Mesendoderm (in vitro differentiated cells): Measurements from ENCODE around the gene VIT.

Experiments used
- DNase-seq: peaks from one replicate; pipeline ENCODE4 v3.0.0; 2013
- H2AK5ac ChIP-seq: 2 replicates; pipeline ENCODE4 v1.6.1; 2013; ENCODE audit warnings: low read length, inconsistent platforms
- H2BK120ac ChIP-seq: 2 replicates; pipeline ENCODE4 v1.6.1; 2013; ENCODE audit warnings: low read depth, mild to moderate bottlenecking, low read length, moderate library complexity, mixed read lengths
- H2BK15ac ChIP-seq: replicated peaks from 2 replicates; pipeline ENCODE4 v1.6.1; 2013; ENCODE audit warnings: low read depth, mild to moderate bottlenecking, moderate library complexity
- H2BK5ac ChIP-seq: 2 replicates; pipeline ENCODE4 v1.6.1; 2013; ENCODE audit warnings: low read length, inconsistent platforms
- H3K18ac ChIP-seq: 2 replicates; pipeline ENCODE4 v1.6.1; 2013; ENCODE audit warnings: mild to moderate bottlenecking, low read length, mixed read lengths
- H3K23ac ChIP-seq: one replicate; pipeline ENCODE4 v1.6.1; 2013; ENCODE audit warnings: low read length
- H3K27ac ChIP-seq: 2 replicates; pipeline ENCODE4 v1.5.1; 2013; ENCODE audit warnings: low read depth, mild to moderate bottlenecking, inconsistent platforms, low read length, moderate library complexity
- H3K27me3 ChIP-seq: 2 replicates; pipeline ENCODE4 v1.6.1; 2013; ENCODE audit warnings: low read length, control low read depth, mild to moderate bottlenecking, inconsistent platforms; ENCODE audit not compliant: insufficient read depth, poor library complexity
- H3K36me3 ChIP-seq: 2 replicates; pipeline ENCODE4 v1.6.1; 2013; ENCODE audit warnings: low read length, inconsistent platforms; ENCODE audit not compliant: control insufficient read depth, insufficient read depth
- H3K4ac ChIP-seq: one replicate; pipeline ENCODE4 v1.6.1; 2013; ENCODE audit warnings: low read depth, mild to moderate bottlenecking, low read length, moderate library complexity
- H3K4me1 ChIP-seq: 2 replicates; pipeline ENCODE4 v1.6.1; 2013; ENCODE audit warnings: low read depth, low read length, inconsistent platforms; ENCODE audit not compliant: control insufficient read depth
- H3K4me2 ChIP-seq: 2 replicates; pipeline ENCODE4 v1.6.1; 2013; ENCODE audit warnings: low read length
- H3K4me3 ChIP-seq: 2 replicates; pipeline ENCODE4 v1.5.1; 2013; ENCODE audit warnings: mild to moderate bottlenecking, low read length
- H3K56ac ChIP-seq: one replicate; pipeline ENCODE4 v1.6.1; 2013; ENCODE audit warnings: low read length
- H3K79me1 ChIP-seq: 2 replicates; pipeline ENCODE4 v1.6.1; 2013; ENCODE audit warnings: low read length, inconsistent platforms
- H3K79me2 ChIP-seq: 2 replicates; pipeline ENCODE4 v1.6.1; 2013; ENCODE audit warnings: mild to moderate bottlenecking, low read length; ENCODE audit not compliant: control insufficient read depth, insufficient read depth
- H3K9ac ChIP-seq: 2 replicates; pipeline ENCODE4 v1.6.1; 2013; ENCODE audit warnings: low read length, inconsistent platforms
- H4K5ac ChIP-seq: one replicate; pipeline ENCODE4 v1.6.1; 2013; ENCODE audit warnings: low read length
- H4K8ac ChIP-seq: one replicate; pipeline ENCODE4 v1.6.1; 2013; ENCODE audit warnings: low read depth, mild to moderate bottlenecking, control low read depth, low read length, moderate library complexity
- WGBS: extraction: QIAGEN DNeasy Blood & Tissue Kit; methylation state at CpG from one replicate; pipeline ENCODE4 v1.1.7; 2013; ENCODE audit warnings: low lambda C conversion rate, missing lambda C conversion rate; ENCODE audit not compliant: insufficient coverage; ENCODE audit errors: extremely low coverage; 5-methylcytosine and 5-hydroxymethylcytosine counted together

VIT gene

DNA sequence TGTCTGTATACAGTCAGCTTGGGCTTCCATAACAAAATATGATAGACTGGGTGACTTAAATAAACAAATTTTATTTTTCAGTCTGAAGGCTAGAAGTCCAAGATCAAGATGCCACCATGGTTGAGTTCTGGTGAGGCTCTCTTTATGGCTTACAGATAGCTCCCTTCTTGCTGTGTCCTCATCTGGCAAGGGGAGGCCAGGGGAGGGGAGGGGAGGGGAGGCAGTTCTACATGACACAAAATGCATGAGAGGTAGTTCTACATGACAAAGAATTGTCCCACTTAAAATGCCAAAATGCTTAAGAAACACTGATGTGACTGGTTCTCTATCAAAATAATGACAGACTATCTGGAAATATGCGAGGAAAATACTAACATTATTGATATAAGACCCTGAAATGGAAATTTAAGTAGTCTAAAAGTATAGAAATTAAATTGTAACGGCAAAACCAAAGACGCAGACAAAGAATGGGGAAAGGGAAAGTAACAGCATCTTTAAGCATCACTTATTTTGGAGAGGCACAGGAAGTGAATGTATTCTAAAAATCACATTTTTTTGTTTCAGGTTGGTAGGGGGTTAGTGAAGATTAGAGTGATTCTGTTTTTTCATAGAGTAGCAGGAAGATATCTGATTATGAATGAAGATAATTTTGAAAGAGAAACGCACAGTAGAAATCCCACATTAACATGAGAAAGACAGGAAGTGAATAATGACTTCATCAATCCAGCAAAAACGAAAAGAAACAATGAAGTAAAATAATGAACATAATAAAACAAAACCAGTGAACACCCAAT, 138.4 kb downstream of the VIT start:
- H3K79me2 ChIP-seq = no peaks in the 10 kb centered on the region
- no peak overlapping the region for H2AK5ac ChIP-seq
- H3K56ac ChIP-seq = no peak overlapping the region
- no peak overlapping the region for H3K4ac ChIP-seq
- no peak overlapping the region for H4K8ac ChIP-seq
- H3K4me1 ChIP-seq = no peaks in the 10 kb centered on the region
- H3K9ac ChIP-seq = no peak overlapping the region
- H3K27ac ChIP-seq = no peak overlapping the region
- no peaks in the 10 kb centered on the region for H3K79me1 ChIP-seq
- no peak overlapping the region for H3K23ac ChIP-seq
- H3K27me3 ChIP-seq = no peaks in the 10 kb centered on the region
- WGBS = no CpG with 5 or more reads among the region's 5 CpGs
- no peak overlapping the region for H3K4me3 ChIP-seq
- H3K4me2 ChIP-seq = no peak overlapping the region
- no peak overlapping the region for H2BK120ac ChIP-seq
- peak; percentile 17 for DNase-seq
- no peak overlapping the region for H2BK5ac ChIP-seq
- no peak overlapping the region for H3K18ac ChIP-seq
- H2BK15ac ChIP-seq = no peak overlapping the region
- no peaks in the 10 kb centered on the region for H3K36me3 ChIP-seq
- no peak overlapping the region for H4K5ac ChIP-seq

DNA sequence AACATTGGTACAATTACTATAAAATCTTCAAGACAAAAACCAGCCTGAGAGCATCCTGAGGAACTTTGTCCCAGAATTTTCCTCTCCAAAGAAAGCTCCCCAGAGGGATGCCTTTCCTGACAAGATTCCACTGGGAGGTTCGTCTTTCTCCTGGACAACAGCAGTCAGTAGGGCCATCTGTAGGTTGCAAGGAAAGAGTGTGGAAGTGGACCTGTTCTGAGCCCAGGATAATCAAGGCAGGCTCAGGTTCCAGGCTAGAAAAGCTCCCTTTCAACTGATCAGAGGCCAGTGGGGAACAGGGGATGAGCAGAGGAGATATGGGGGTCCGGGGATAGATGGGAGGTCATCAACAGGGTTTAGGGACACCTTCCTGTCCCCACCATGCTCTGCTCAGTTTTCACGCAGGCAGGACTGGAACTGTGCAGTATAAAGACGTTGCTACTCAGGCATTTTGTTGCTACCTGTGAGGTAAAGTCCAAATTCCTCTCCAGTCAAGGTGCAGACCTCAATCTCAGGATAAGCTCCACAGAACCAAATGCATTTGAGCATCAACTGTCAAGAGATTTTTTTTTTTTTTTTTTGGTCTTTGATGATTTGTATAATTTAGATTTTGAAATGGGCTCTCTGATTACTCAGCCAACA, 143.6 kb downstream of the VIT start:
- Histone ChIP-seq H4K5ac (no peak overlapping the region), H3K9ac (no peak overlapping the region), H3K79me2 (no peaks in the 10 kb centered on the region), H3K56ac (no peak overlapping the region), H3K79me1 (no peaks in the 10 kb centered on the region), H3K18ac (no peak overlapping the region), H3K36me3 (no peaks in the 10 kb centered on the region), H3K4me2 (no peak overlapping the region), H3K4ac (no peak overlapping the region), H3K4me3 (no peak overlapping the region), H2AK5ac (no peak overlapping the region), H3K23ac (no peak overlapping the region), H2BK15ac (no peak overlapping the region), H3K4me1 (no peaks in the 10 kb centered on the region), H3K27ac (no peak overlapping the region), H2BK5ac (no peak overlapping the region), H2BK120ac (no peak overlapping the region), H4K8ac (no peak overlapping the region), H3K27me3 (no peaks in the 10 kb centered on the region)
- DNase-seq = no peak
- WGBS = no CpG with 5 or more reads among the region's 4 CpGs

- H3K27me3 ChIP-seq = no peaks in the 10 kb centered on the region
- no peak overlapping the region for H2BK5ac ChIP-seq
- no peak for DNase-seq
- no peak overlapping the region for H4K5ac ChIP-seq
- no peak overlapping the region for H3K18ac ChIP-seq
- H3K4me2 ChIP-seq = no peak overlapping the region
- H2AK5ac ChIP-seq = no peak overlapping the region
- no peak overlapping the region for H3K9ac ChIP-seq
- H3K36me3 ChIP-seq = no peaks in the 10 kb centered on the region
- H2BK15ac ChIP-seq = no peak overlapping the region
- H3K79me2 ChIP-seq = no peaks in the 10 kb centered on the region
- no peak overlapping the region for H2BK120ac ChIP-seq
- no peak overlapping the region for H3K4ac ChIP-seq
- no peak overlapping the region for H4K8ac ChIP-seq
- H3K4me1 ChIP-seq = no peaks in the 10 kb centered on the region
- H3K4me3 ChIP-seq = no peak overlapping the region
- peak overlapping the region; percentile 58 for H3K27ac ChIP-seq
- no peak overlapping the region for H3K56ac ChIP-seq
- H3K23ac ChIP-seq = no peak overlapping the region
- no peaks in the 10 kb centered on the region for H3K79me1 ChIP-seq
Measured at GRCh38 chr2:36843838-36844237, 147.3 kb downstream of the VIT start.

- Histone ChIP-seq H3K23ac (no peak overlapping the region), H3K4me2 (no peak overlapping the region), H3K4me3 (no peak overlapping the region), H3K79me1 (no peaks in the 10 kb centered on the region), H2BK15ac (no peak overlapping the region), H4K8ac (no peak overlapping the region), H3K36me3 (no peaks in the 10 kb centered on the region), H3K18ac (no peak overlapping the region), H3K27ac (no peak overlapping the region), H2BK5ac (no peak overlapping the region), H3K4me1 (no peaks in the 10 kb centered on the region), H3K27me3 (no peaks in the 10 kb centered on the region), H3K79me2 (no peaks in the 10 kb centered on the region), H3K56ac (no peak overlapping the region), H4K5ac (no peak overlapping the region), H2BK120ac (no peak overlapping the region), H3K9ac (no peak overlapping the region), H2AK5ac (no peak overlapping the region), H3K4ac (no peak overlapping the region)
- WGBS = no CpG with 5 or more reads among the region's 8 CpGs
- no peak for DNase-seq
Measured at GRCh38 chr2:36849265-36849664, 152.8 kb downstream of the VIT start.

DNA sequence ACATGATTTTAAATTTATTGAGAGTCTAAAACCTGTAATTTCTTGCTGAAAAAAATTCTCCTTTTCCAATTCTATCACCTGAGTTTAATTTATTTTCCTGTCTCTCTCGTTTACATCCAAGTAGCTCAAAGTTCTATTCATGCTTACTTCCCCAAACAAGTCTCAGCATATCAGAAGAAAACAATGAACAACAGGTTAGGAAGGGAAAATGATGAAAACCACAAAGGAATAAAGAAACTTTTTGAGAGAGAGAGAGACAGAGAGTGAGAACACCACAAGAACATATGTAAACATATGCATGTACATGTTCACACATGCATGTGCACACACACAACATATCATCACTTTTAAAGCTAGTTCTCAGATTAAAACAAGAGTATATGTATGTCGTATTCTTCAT, 157.7 kb downstream of the VIT start:
- no peaks in the 10 kb centered on the region for H3K36me3 ChIP-seq
- no peak overlapping the region for H3K56ac ChIP-seq
- H3K4me3 ChIP-seq = no peak overlapping the region

More for the DNA sequence above, 157.7 kb downstream of the VIT start:
- H3K18ac ChIP-seq = no peak overlapping the region
- DNase-seq = no peak
- no peak overlapping the region for H2BK120ac ChIP-seq
- no peak overlapping the region for H2BK5ac ChIP-seq
- H3K79me1 ChIP-seq = no peaks in the 10 kb centered on the region
- no peak overlapping the region for H4K5ac ChIP-seq
- H3K4me1 ChIP-seq = no peaks in the 10 kb centered on the region
- H3K4ac ChIP-seq = no peak overlapping the region
- H3K23ac ChIP-seq = no peak overlapping the region
- no peak overlapping the region for H4K8ac ChIP-seq
- H3K4me2 ChIP-seq = no peak overlapping the region
- WGBS = no CpG with 5 or more reads among the region's 2 CpGs
- H3K79me2 ChIP-seq = no peaks in the 10 kb centered on the region
- no peak overlapping the region for H3K27ac ChIP-seq
- no peaks in the 10 kb centered on the region for H3K27me3 ChIP-seq
- no peak overlapping the region for H2BK15ac ChIP-seq
- H3K9ac ChIP-seq = no peak overlapping the region
- H2AK5ac ChIP-seq = no peak overlapping the region
